IPS-18a (cell line): ENCODE data around the gene PARP9.
A peak's percentile ranks its signal among the peaks of the same experiment; 100 is the strongest.
"Not testable (repeated sequence)": the region's sequence is repeated elsewhere in the genome, so short reads cannot be mapped to it uniquely, and the experiment has no call there.

Source experiments
- H3K27ac ChIP-seq: one replicate; pipeline ENCODE4 v1.5.1; 2013; ENCODE audit warnings: low read length
- H3K27me3 ChIP-seq: one replicate; pipeline ENCODE4 v1.6.1; 2013; ENCODE audit warnings: mild to moderate bottlenecking, low read length; ENCODE audit not compliant: control insufficient read depth, insufficient read depth
- H3K36me3 ChIP-seq: one replicate; pipeline ENCODE4 v1.6.1; 2013; ENCODE audit warnings: low read depth, low read length; ENCODE audit not compliant: control insufficient read depth
- H3K4me1 ChIP-seq: one replicate; pipeline ENCODE4 v1.6.1; 2013; ENCODE audit warnings: low read depth, low read length; ENCODE audit not compliant: control insufficient read depth
- H3K4me3 ChIP-seq: one replicate; pipeline ENCODE4 v1.5.1; 2013; ENCODE audit warnings: low read length
- H3K9ac ChIP-seq: one replicate; pipeline ENCODE4 v1.6.1; 2013; ENCODE audit warnings: mild to moderate bottlenecking, low read length, moderate library complexity
- H3K9me3 ChIP-seq: one replicate; pipeline ENCODE4 v1.6.1; 2013; ENCODE audit warnings: low read depth, low read length; ENCODE audit not compliant: control insufficient read depth

Gene PARP9

GRCh38 chr3:122568755-122569154 is 4.7 kb upstream of the PARP9 start:
- no peak overlapping the region for H3K4me3 ChIP-seq
- H3K27me3 ChIP-seq = peaks cover 5% of the 10 kb centered on the region
- H3K27ac ChIP-seq = no peak overlapping the region
- peaks cover 9% of the 10 kb centered on the region for H3K4me1 ChIP-seq
- no peak overlapping the region for H3K9ac ChIP-seq
- H3K36me3 ChIP-seq = no peaks in the 10 kb centered on the region
- no peaks in the 10 kb centered on the region for H3K9me3 ChIP-seq

- not testable (repeated sequence) for H3K9me3 ChIP-seq, H3K27ac ChIP-seq, H3K9ac ChIP-seq, H3K4me3 ChIP-seq, H3K36me3 ChIP-seq, H3K27me3 ChIP-seq, H3K4me1 ChIP-seq
These were observed 4.0 kb upstream of the PARP9 start for GRCh38 chr3:122568131-122568530.

DNA sequence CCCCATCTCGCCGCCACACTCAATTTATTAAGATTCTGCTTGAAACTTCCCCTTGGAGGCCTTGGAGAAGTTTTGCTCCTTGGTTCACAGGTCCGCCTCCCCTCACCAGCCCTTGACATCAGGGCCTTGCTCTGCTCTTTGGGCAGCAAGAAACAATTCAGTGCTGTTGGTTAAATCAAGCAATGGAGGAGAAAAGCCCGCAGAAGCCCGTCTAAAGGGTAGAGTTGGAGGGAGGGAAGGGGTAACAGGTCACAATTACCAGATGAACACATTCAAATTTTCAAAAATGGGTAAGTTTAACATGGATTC is 429 bp downstream of the PARP9 start:
- no peaks in the 10 kb centered on the region for H3K36me3 ChIP-seq
- peaks cover 9% of the 10 kb centered on the region for H3K27me3 ChIP-seq
- peak overlapping the region; percentile 69 for H3K9ac ChIP-seq
- H3K9me3 ChIP-seq = no peaks in the 10 kb centered on the region
- peak overlapping the region; percentile 74 for H3K4me3 ChIP-seq
- H3K4me1 ChIP-seq = peaks cover 12% of the 10 kb centered on the region
- H3K27ac ChIP-seq = no peak overlapping the region

DNA sequence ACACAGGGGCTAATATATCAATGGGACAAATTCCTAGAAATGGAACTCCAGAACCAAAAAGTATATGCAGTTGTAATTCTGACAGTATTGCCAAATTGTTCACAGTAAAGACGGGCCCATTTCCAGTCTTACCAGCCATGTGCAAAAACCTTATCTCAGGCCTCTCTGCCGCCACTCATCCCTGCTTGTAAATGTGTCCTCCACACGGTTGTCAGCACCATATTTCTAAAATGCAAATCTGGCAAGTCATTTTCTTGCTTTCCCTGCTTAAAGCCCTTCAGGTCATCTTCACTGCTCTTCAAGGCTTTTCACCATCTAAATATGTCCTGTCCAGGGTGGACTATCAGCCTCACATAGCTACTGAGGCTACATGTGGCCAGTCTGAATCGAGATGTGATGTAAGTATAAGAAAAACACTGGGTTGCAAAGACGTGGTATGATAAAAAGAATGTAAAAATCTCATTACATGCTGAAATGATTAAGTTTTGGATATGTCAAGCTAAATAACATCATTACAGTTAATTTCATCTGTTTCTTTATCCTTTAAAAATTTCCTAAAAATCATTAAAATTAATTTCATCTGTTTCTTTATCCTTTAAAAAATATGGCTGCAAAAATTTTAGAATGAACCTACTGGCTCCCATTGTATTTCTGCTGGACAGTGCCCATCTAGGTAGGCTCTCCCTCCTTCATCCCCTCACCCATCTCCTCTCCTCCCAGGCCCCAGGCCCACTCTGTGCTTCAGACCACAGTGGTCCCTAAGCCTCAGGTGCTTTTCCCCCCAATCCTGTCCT is 980 bp downstream of the PARP9 start:
- H3K27me3 ChIP-seq = peaks cover 9% of the 10 kb centered on the region
- peaks cover 12% of the 10 kb centered on the region for H3K4me1 ChIP-seq
- H3K27ac ChIP-seq = no peak overlapping the region
- H3K4me3 ChIP-seq = peak overlapping the region; percentile 74
- H3K9ac ChIP-seq = no peak overlapping the region
- H3K36me3 ChIP-seq = no peaks in the 10 kb centered on the region
- H3K9me3 ChIP-seq = no peaks in the 10 kb centered on the region

GRCh38 chr3:122560680-122561079 is 3.4 kb downstream of the PARP9 start:
- peaks cover 9% of the 10 kb centered on the region for H3K27me3 ChIP-seq
- no peak overlapping the region for H3K9ac ChIP-seq
- H3K4me3 ChIP-seq = no peak overlapping the region
- no peak overlapping the region for H3K27ac ChIP-seq
- H3K4me1 ChIP-seq = peaks cover 12% of the 10 kb centered on the region
- no peaks in the 10 kb centered on the region for H3K36me3 ChIP-seq
- no peaks in the 10 kb centered on the region for H3K9me3 ChIP-seq

DNA sequence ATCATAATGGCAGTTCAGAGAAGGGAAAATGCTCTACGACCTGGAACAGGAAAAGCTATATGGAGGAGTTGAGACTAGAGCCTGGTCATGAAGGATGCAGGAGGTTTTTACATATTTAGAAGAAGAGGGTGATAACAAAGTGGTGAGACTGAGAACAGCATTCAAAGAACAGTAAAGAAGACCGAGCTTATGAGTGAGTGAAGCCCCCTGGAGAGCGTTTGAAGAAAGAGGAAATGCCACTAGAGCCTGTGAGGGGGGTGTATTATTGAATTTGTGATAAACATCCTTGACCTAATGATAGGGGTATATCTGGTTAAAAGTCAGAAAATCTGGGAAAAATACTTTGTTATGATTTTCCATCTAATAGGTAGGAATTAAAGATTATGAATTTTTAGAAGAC is 4.2 kb downstream of the PARP9 start:
- Histone ChIP-seq H3K9me3 (no peaks in the 10 kb centered on the region), H3K27me3 (peaks cover 7% of the 10 kb centered on the region), H3K4me3 (no peak overlapping the region), H3K9ac (no peak overlapping the region), H3K36me3 (no peaks in the 10 kb centered on the region), H3K27ac (no peak overlapping the region), H3K4me1 (peaks cover 11% of the 10 kb centered on the region)

DNA sequence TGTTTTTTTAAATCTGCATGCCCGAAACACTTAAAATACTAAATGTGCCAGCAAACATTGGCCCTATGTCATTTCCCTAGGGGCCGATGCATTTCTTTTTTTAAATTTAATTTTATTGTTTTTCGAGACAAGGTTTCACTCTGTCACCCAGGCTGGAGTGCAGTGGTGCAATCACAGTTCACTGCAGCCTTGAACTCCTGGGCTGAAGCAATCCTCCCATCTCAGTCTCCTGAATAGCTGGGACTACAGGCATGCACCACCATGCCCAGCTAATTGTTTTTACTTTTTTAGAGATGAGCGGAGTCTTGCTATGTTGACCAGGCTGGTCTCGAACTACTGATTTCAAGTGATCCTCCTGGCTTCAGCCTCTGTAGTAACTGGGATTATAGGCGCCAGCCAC is 5.5 kb downstream of the PARP9 start:
- Histone ChIP-seq H3K4me3 (no peak overlapping the region), H3K36me3 (no peaks in the 10 kb centered on the region), H3K27ac (no peak overlapping the region), H3K9ac (no peak overlapping the region), H3K9me3 (no peaks in the 10 kb centered on the region), H3K27me3 (peaks cover 3% of the 10 kb centered on the region), H3K4me1 (peaks cover 8% of the 10 kb centered on the region)

- Histone ChIP-seq H3K9me3 (no peaks in the 10 kb centered on the region), H3K36me3 (no peaks in the 10 kb centered on the region), H3K4me1 (peaks cover 8% of the 10 kb centered on the region), H3K27ac (no peak overlapping the region), H3K4me3 (no peak overlapping the region), H3K27me3 (no peaks in the 10 kb centered on the region), H3K9ac (no peak overlapping the region)
These were observed 6.7 kb downstream of the PARP9 start for GRCh38 chr3:122557356-122557755.

DNA sequence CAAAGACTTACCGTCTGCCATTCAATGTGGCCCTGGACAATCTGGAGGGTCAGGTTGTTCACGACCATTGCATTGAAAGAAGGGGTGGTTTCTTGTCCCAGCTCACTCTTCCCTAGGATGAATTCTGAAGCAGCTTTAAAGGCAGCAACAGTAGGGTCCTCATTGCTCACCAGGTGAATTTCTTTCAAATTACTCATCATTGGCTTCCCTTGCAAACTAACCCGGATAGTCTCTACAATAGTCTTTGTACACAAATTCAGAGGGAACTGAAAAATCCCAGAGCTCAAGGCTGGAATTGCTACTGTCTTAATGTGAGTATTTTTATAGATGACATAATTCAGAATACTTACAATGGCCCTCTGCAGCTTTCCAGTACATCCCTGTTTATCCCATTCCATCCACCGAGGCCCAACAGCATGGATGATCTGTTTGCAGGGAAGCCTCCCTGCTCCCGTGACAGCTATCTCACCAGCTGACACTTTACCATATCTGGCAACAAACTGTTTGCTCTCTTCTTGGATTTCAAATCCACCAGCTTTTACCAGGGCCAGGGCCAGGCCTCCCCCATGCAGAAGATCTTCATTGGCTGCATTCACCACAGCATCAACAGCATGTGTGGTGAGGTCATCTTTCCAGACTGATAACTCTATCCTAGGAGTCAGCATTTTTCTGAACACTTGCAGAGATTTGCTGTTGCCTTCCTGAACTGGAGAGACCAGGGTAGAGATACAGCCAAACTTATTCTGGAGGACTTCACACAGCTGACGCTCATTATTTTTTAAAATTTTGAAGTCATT is 8.6 kb downstream of the PARP9 start:
- Histone ChIP-seq H3K4me3 (no peak overlapping the region), H3K9me3 (no peaks in the 10 kb centered on the region), H3K9ac (no peak overlapping the region), H3K27me3 (no peaks in the 10 kb centered on the region), H3K36me3 (no peaks in the 10 kb centered on the region), H3K4me1 (peaks cover 8% of the 10 kb centered on the region), H3K27ac (no peak overlapping the region)

- Histone ChIP-seq H3K4me3 (no peak overlapping the region), H3K27me3 (no peaks in the 10 kb centered on the region), H3K36me3 (no peaks in the 10 kb centered on the region), H3K9me3 (no peaks in the 10 kb centered on the region), H3K4me1 (no peaks in the 10 kb centered on the region), H3K27ac (no peak overlapping the region), H3K9ac (no peak overlapping the region)
These were observed 10.9 kb downstream of the PARP9 start for GRCh38 chr3:122553171-122553570.

DNA sequence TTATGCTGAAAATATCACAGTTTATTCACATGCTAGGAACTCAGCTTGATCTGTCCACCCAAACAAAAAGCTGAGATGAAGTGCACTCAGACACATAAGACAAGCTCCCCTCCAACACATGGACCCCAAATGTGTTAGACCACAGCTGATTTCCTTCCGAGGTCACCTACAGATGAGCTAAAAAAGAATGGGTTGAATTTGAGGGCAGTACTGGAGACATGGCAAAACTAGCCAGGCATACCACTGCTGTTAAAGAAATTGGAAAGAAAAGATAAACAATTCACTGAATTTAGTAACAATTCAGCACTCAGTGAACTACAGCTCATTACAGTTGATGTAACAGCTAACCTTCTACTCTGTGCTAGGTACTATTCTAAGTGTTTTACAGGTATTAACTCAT is 15.5 kb downstream of the PARP9 start:
- Histone ChIP-seq H3K36me3 (no peaks in the 10 kb centered on the region), H3K4me1 (no peaks in the 10 kb centered on the region), H3K27ac (no peak overlapping the region), H3K27me3 (no peaks in the 10 kb centered on the region), H3K9ac (no peak overlapping the region), H3K4me3 (no peak overlapping the region), H3K9me3 (no peaks in the 10 kb centered on the region)

GRCh38 chr3:122548076-122548475 is 16.0 kb downstream of the PARP9 start:
- Histone ChIP-seq H3K9me3 (no peaks in the 10 kb centered on the region), H3K36me3 (no peaks in the 10 kb centered on the region)

More at GRCh38 chr3:122548076-122548475, 16.0 kb downstream of the PARP9 start:
- Histone ChIP-seq H3K4me3 (no peak overlapping the region), H3K4me1 (no peaks in the 10 kb centered on the region), H3K27me3 (no peaks in the 10 kb centered on the region), H3K9ac (no peak overlapping the region), H3K27ac (no peak overlapping the region)
